ENCODE data around the gene BTD.

BTD gene

GRCh38 chr3:15636028-15636709, 34.6 kb downstream of the BTD start:
- DNase-seq (ENCODE audit: low read depth in 2 of 2): peak in 1 of 2 donors; percentile 35

DNA sequence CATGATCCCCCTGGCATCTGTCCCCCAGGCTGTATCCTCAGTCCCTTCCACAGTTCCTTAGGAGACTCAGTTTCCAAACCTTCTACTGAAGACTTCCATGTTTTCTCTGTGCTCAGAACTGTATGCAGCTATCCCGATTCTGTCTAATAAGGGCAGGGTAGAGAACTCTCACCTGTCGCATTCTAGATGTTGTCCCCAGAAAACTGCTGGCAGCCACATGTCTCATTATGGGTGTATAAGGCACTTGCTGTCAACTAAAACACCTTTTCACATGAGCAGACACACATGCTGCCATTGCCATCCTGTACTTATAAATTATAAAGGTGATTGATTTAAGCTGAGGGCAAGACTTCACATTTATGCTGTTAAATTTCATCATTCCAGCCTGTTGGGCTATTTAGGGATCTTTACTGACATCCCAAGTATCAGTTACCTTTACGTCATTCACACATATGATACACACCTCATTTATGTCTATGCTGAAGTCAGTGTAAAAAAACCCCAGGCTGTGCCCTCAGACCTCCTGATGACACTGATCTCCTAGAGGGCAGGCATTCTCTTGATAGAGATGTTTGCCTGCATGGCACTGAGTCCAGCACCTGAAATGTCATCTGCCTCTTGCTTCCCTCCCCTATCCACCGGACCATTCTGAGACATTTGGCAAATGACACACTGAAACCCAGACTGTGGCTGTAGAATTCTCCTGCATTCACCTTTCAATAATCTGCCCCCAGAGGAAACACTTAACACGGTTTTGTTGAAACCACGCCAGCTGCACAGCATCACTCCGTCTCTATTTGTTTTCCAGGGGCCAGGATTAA, 35.8 kb downstream of the BTD start:
- no peak for DNase-seq (ENCODE audit: low read depth in 2 of 2)

GRCh38 chr3:15638193-15638890, 36.8 kb downstream of the BTD start:
- DNase-seq (ENCODE audit: low read depth in 2 of 2): no peak

DNA sequence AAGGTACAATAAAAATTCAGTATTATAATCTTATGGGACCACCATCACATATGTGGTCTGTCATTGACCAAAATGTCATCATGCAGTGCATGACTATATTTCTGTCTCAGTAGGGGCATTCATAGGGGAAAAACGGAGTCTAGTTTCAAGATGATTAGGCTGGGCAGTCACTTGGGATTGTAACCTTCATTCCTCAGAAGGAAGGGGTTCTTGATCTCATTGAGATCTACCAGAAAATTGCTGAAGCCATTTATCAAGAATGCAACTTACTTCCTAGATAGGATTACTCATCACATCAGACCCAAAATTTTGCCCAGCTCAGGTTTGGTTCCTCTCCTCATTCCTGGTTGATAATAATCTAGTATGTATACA, 37.3 kb downstream of the BTD start:
- no peak for DNase-seq (ENCODE audit: low read depth in 2 of 2)

DNA sequence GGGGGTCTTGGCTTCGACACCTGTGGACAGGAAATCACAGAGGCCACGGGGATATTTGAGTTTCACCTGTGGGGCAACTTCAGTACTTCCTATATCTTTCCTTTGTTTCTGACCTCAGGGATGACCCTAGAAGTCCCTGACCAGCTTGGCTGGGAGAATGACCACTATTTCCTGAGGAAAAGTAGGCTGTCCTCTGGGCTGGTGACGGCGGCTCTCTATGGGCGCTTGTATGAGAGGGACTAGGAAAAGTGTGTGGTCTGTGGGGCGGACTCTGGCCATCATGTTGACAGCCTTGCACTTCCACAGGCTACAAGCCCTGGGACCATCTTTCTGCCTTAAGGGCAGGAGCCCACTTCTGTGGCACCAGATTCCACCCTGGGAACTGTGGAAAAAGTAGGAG, 43.7 kb downstream of the BTD start:
- DNase-seq (ENCODE audit: low read depth in 2 of 2): no peak

- DNase-seq (ENCODE audit: low read depth in 2 of 2): no peak
Observed at GRCh38 chr3:15645740-15646501, 44.4 kb downstream of the BTD start.

DNA sequence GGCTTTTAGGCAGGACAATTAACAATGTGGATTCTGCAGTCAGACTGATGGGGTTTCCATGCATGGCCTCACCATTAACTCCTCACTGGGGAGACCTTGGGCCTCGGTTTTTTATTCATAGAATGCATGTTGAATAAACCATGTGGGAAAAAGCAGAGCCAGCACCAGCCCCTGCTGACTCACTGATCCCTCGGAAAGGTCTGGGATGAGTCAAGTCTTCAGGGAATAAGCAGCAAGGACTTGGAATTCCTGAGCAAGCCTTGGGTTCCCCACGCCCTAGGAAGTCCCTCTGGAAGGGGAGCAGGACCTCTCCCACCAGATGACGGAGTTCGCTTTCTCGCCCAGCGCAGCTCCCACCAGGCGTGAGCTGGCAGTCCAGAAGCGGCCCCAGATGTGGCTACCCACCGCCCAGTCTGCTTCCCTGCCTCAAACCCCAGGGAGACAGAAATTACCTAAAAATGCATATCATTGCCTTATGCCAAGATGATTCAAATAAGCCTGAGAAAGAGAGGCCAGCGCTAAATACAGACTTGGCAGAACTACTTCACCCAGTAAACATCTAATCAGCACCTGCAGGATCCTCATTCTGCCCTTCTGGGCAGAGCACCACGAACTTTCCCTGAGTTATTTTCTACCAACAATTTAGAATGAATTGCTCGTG, 45.4 kb downstream of the BTD start:
- DNase-seq (ENCODE audit: low read depth in 2 of 2): no peak

- DNase-seq (ENCODE audit: low read depth in 2 of 2): peak in 1 of 2 donors; percentile 32
Observed at GRCh38 chr3:15647611-15648167, 46.1 kb downstream of the BTD start.

DNA sequence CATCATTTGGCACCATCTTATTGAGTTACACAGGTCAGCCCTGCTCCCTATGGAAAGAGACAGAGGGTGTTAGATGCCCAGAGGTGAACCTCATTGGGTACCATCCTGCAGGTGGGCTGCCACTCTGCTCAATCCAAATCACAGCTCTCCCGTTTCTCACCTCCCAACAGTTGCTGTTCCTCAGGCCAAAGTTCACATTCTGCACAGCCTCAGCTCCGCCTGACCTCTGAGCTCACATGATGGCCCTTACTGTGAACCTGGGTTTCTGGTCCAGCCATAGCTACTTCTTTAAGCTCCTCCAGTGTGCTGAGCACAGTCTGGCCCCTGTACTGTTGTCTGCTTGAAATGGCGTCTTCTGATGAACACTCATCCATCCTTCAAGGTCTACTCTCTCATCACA, 47.8 kb downstream of the BTD start:
- no peak for DNase-seq (ENCODE audit: low read depth in 2 of 2)

DNA sequence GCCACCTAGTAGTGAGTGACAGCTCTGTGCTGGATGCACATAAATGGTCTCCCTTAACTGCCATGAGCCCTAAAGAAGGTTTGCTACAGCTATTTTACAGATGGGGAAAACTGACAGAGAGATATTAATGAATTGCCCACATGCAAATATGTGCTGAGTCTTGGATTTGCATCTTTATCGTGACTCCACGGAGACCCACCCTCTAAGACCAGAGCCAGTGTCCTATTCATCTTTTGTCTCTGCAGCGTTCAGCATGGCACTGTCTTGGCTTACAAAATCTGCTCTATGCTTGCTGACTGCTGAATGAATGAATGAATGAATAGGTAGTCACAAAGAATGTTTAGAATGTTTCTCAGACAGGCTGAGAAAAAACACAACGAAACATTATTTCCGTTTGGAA, 48.3 kb downstream of the BTD start:
- no peak for DNase-seq (ENCODE audit: low read depth in 2 of 2)

DNA sequence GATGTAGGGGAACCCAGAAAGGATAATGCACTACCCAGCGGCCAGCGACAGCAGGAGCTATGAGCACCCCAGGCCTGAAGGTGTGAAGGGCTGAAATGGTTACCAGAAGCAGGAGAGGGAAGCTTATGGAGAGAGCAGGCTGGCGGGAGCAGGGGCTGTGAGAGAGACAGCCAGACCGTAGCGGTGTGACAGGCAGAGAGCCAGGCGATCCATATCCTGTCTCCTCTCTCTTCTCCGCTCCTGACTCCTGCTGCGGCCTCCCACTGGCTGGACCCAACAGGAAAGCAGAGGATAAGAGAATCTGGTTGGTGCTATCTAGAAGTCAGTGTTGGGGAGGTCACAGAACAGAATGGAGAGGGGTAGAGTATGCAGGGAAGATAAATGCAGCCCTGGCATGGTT, 49.9 kb downstream of the BTD start:
- no peak for DNase-seq (ENCODE audit: low read depth in 2 of 2)

DNA sequence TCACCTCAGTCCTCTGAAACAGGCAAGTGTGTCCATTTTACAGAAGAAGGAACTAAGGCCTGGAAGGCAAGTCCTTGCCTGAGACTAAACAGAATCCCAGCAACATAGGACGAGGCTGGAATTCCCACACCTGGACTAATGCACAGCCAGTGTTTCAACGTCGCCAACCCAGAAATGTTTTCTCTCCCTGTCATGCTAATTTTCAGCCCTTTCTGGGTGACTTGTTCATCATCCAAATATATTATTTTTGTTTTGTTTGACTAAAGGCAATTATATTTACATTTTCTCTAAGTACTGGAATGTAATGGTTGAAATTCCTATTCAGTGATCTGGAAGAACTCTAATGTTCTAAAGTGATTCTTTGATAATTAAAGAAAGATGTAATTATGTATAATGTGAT, 51.8 kb downstream of the BTD start:
- no peak for DNase-seq (ENCODE audit: low read depth in 2 of 2)

- DNase-seq (ENCODE audit: low read depth in 2 of 2): no peak
Observed at GRCh38 chr3:15654127-15654526, 52.6 kb downstream of the BTD start.

- no peak for DNase-seq (ENCODE audit: low read depth in 2 of 2)
Observed at GRCh38 chr3:15654891-15655290, 53.3 kb downstream of the BTD start.

- DNase-seq (ENCODE audit: low read depth in 2 of 2): no peak
Observed at GRCh38 chr3:15656342-15656741, 54.8 kb downstream of the BTD start.

- DNase-seq (ENCODE audit: low read depth in 2 of 2): no peak
Observed at GRCh38 chr3:15657016-15657415, 55.5 kb downstream of the BTD start.

- no peak for DNase-seq (ENCODE audit: low read depth in 2 of 2)
Observed at GRCh38 chr3:15659254-15659975, 57.9 kb downstream of the BTD start.

DNA sequence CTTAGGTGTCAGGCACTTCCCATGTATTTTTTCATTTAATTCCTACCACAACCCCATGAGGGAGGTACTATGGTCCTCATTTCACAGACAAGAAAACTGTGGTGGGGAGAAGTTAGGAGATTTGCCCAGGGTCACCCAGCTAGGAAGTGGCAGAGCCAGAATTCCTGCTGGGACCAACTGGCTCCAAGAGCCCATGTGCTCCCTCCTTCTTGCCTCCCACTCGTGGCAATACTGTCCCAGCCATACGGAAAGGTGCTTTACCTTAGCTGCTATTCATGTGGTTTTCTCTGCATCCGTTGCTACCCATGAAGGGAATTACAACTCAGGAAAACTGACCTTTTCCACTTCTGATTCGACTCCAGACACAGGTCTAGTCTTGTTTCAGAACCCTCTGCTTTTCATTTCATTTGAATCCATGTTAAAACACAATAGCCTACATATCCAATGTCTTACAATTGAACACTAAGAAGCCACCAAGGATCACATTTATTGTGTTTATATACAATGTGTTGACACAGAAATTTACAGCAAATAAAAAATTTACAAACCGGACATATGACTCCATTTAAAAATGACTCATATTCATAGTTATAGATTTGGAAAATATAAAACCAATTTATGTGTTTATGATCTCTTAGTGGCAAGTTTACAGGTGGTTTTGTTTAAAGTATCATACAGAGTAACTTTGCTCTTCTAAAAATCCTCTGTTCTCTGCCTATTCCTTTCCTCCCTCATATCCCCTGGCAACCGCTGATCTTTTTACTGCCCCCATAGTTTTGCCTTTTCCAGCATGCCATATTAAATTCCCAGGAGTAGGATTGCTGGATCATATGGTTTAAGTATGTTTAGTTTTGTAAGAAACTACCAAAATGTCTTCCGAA, 58.8 kb downstream of the BTD start:
- DNase-seq (ENCODE audit: low read depth in 2 of 2): no peak

GRCh38 chr3:15664144-15664543, 62.6 kb downstream of the BTD start:
- no peak for DNase-seq (ENCODE audit: low read depth in 2 of 2)
